Mesenchymal stem cell (in vitro differentiated cells and primary cell): Measurements from ENCODE around the gene SGSM2.
A peak's percentile ranks its signal among the peaks of the same experiment; 100 is the strongest.

ENCODE experiments used
- DNase-seq: peaks from one replicate; pipeline ENCODE4 v3.0.0-alpha.2; 2013
- H2AFZ ChIP-seq: one replicate; pipeline ENCODE4 v1.6.1; 2013; ENCODE audit warnings: low read depth, mild to moderate bottlenecking, control low read depth, inconsistent platforms, low read length, moderate library complexity
- H2AK5ac ChIP-seq: 2 replicates; pipeline ENCODE4 v1.6.1; 2013; ENCODE audit warnings: low read length, moderate library complexity, mild to moderate bottlenecking, inconsistent platforms; ENCODE audit not compliant: severe bottlenecking
- H2BK120ac ChIP-seq: one replicate; pipeline ENCODE4 v1.6.1; 2013; ENCODE audit warnings: low read depth, mild to moderate bottlenecking, inconsistent platforms, low read length, moderate library complexity
- H2BK12ac ChIP-seq, 2 experiments: one replicate each; pipeline ENCODE4 v1.6.1; 2013; ENCODE audit warnings: inconsistent platforms in 2 of 2, low read length in 2 of 2, mild to moderate bottlenecking in 2 of 2, moderate library complexity in 2 of 2, control low read depth in 1 of 2
- H2BK15ac ChIP-seq: one replicate; pipeline ENCODE4 v1.6.1; 2013; ENCODE audit warnings: mild to moderate bottlenecking, low read depth, inconsistent platforms; ENCODE audit not compliant: poor library complexity, severe bottlenecking
- H2BK5ac ChIP-seq: 2 replicates; pipeline ENCODE4 v1.6.1; 2013; ENCODE audit warnings: low read depth, mild to moderate bottlenecking, low read length, control low read depth, inconsistent platforms; ENCODE audit not compliant: poor library complexity, severe bottlenecking
- H3K14ac ChIP-seq, 2 experiments: one replicate each; pipeline ENCODE4 v1.6.1; 2013; ENCODE audit warnings: inconsistent platforms in 2 of 2, low read length in 2 of 2, control low read depth in 1 of 2, mild to moderate bottlenecking in 1 of 2, moderate library complexity in 1 of 2
- H3K18ac ChIP-seq, 2 experiments: one replicate each; pipeline ENCODE4 v1.6.1; 2013; ENCODE audit warnings: inconsistent platforms in 2 of 2, low read length in 2 of 2, control low read depth in 1 of 2, low read depth in 1 of 2, mild to moderate bottlenecking in 1 of 2
- H3K23ac ChIP-seq, 2 experiments: one replicate each; pipeline ENCODE4 v1.6.1; 2013; ENCODE audit warnings: inconsistent platforms in 2 of 2, low read length in 2 of 2, mild to moderate bottlenecking in 2 of 2, moderate library complexity in 2 of 2, control low read depth in 1 of 2
- H3K27ac ChIP-seq: 2 replicates; pipeline ENCODE4 v1.5.1; 2013; ENCODE audit warnings: mild to moderate bottlenecking, moderate library complexity, low read length, control low read depth, inconsistent platforms; ENCODE audit not compliant: poor library complexity, severe bottlenecking
- H3K27me3 ChIP-seq, 2 experiments: 2 replicates each; pipeline versions ENCODE4 v1.6.1 to v1.7.0; 2013; ENCODE audit warnings: low read length in 2 of 2, mild to moderate bottlenecking in 2 of 2, moderate library complexity in 2 of 2, control low read depth in 1 of 2, inconsistent platforms in 1 of 2; ENCODE audit not compliant: control insufficient read depth in 1 of 2, insufficient read depth in 1 of 2
- H3K36me3 ChIP-seq, 2 experiments: 2 replicates each; pipeline versions ENCODE4 v1.6.1 to v1.7.0; 2013; ENCODE audit warnings: low read length in 2 of 2, control low read depth in 1 of 2, inconsistent platforms in 1 of 2, low read depth in 1 of 2, mild to moderate bottlenecking in 1 of 2; ENCODE audit not compliant: insufficient read depth in 2 of 2, control insufficient read depth in 1 of 2
- H3K4ac ChIP-seq, 2 experiments: one replicate each; pipeline ENCODE4 v1.6.1; 2013; ENCODE audit warnings: inconsistent platforms in 2 of 2, low read length in 2 of 2, mild to moderate bottlenecking in 2 of 2, moderate library complexity in 2 of 2, control low read depth in 1 of 2, low read depth in 1 of 2
- H3K4me1 ChIP-seq: 2 replicates; pipeline ENCODE4 v1.6.1; 2013; ENCODE audit warnings: low read depth, low read length, control low read depth; ENCODE audit not compliant: control insufficient read depth, insufficient read depth
- H3K4me2 ChIP-seq: 2 replicates; pipeline ENCODE4 v1.6.1; 2013; ENCODE audit warnings: low read length, mild to moderate bottlenecking, inconsistent platforms; ENCODE audit not compliant: poor library complexity, severe bottlenecking
- H3K4me3 ChIP-seq, 2 experiments: 2 replicates each; pipeline versions ENCODE4 v1.5.1 to v1.7.0; 2013; ENCODE audit warnings: low read length in 2 of 2, mild to moderate bottlenecking in 2 of 2, control low read depth in 1 of 2, low read depth in 1 of 2; ENCODE audit not compliant: insufficient read depth in 1 of 2
- H3K79me1 ChIP-seq: replicated peaks from 2 replicates; pipeline ENCODE4 v1.6.1; 2013; ENCODE audit warnings: mild to moderate bottlenecking, control low read depth, low read length, inconsistent platforms; ENCODE audit not compliant: poor library complexity, severe bottlenecking
- H3K9ac ChIP-seq: 2 replicates; pipeline ENCODE4 v1.7.0; 2013; ENCODE audit warnings: mild to moderate bottlenecking, low read length, moderate library complexity
- H3K9me3 ChIP-seq: 2 replicates; pipeline ENCODE4 v1.7.0; 2013; ENCODE audit warnings: mild to moderate bottlenecking, low read length; ENCODE audit not compliant: control insufficient read depth
- H4K8ac ChIP-seq: one replicate; pipeline ENCODE4 v1.6.1; 2013; ENCODE audit warnings: inconsistent platforms, mild to moderate bottlenecking, low read length, moderate library complexity
- H4K91ac ChIP-seq: one replicate; pipeline ENCODE4 v1.6.1; 2013; ENCODE audit warnings: mild to moderate bottlenecking, low read length, inconsistent platforms
- WGBS: methylation state at CpG from one replicate; pipeline ENCODE4 v1.1.7; 2013; ENCODE audit warnings: mixed read lengths; 5-methylcytosine and 5-hydroxymethylcytosine counted together

The SGSM2 gene

GRCh38 chr17:2370211-2370589 lies 32.9 kb downstream of the SGSM2 start:
- H2BK5ac ChIP-seq = no peak overlapping the region
- no peak overlapping the region for H2BK12ac ChIP-seq
- no peak overlapping the region for H3K27ac ChIP-seq
- no peak overlapping the region for H2AK5ac ChIP-seq
- no peak overlapping the region for H3K9ac ChIP-seq
- DNase-seq = no peak
- no peaks in the 10 kb centered on the region for H3K9me3 ChIP-seq
- peaks cover 17% of the 10 kb centered on the region for H3K4me1 ChIP-seq
- H2BK120ac ChIP-seq = no peak overlapping the region
- H4K91ac ChIP-seq = no peak overlapping the region
- no peak overlapping the region for H3K4me2 ChIP-seq
- no peak overlapping the region for H3K14ac ChIP-seq
- no peak overlapping the region for H3K23ac ChIP-seq
- peak overlapping the region; percentile 6 for H2BK15ac ChIP-seq
- no peak overlapping the region for H3K18ac ChIP-seq
- no peaks in the 10 kb centered on the region for H3K79me1 ChIP-seq
- no peaks in the 10 kb centered on the region for H3K27me3 ChIP-seq
- H4K8ac ChIP-seq = no peak overlapping the region
- 87% methylated on average over 11 of the region's 11 CpGs for WGBS
- H3K4me3 ChIP-seq = no peak overlapping the region
- H3K36me3 ChIP-seq = peaks cover 45 to 92% of the 10 kb centered on the region in 2 experiments
- no peak overlapping the region for H2AFZ ChIP-seq
- H3K4ac ChIP-seq = no peak overlapping the region

DNA sequence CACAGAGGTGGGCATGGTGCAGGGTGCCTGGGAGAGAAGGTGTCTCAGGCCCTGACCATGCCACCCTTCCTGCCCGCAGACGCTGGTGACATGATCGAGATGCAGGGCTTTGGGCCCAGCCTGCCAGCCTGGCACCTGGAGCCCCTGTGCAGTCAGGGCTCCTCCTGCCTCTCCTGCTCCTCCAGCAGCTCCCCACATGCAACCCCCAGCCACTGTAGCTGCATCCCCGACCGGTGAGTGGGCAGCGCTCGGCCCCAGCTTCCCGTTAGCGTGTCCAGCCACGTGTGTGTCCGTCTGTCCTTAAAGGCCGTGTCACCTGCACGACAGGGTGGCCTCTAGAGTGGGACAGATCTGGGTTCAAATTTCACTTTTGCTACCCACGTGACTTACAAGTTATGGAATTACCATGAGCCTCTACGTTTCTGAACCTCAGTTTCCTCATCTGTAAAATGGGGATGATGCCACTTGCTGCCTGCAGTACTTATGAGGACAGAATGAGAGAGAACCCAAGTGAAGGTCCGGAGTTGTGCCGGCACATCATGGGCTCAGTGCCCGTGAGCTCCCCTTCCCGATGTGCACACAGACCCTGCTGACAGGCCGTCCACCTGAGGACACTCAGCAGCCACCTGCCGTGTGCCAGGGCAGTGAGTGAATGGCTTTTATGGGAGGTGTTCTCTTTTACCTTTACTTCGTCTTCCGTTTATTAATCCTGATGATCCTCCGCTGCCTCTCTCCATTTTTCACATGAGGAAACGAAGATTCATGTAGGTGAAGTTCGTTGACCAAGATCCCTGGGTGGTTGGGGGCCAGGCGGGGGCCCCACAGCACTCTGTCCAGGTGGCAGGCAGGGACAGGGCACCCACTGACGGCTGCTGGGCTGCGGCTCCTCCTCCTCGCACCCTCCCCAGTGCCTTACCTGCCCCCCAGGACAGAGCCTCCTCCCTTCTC lies 34.2 kb downstream of the SGSM2 start:
- H3K23ac ChIP-seq = no peak overlapping the region
- H4K91ac ChIP-seq = no peak overlapping the region
- no peak overlapping the region for H2AFZ ChIP-seq
- H3K9me3 ChIP-seq = no peaks in the 10 kb centered on the region
- DNase-seq = no peak
- H2AK5ac ChIP-seq = no peak overlapping the region
- no peak overlapping the region for H2BK120ac ChIP-seq
- no peak overlapping the region for H3K18ac ChIP-seq
- H4K8ac ChIP-seq = no peak overlapping the region
- 98% methylated on average over 27 of the region's 30 CpGs for WGBS
- no peak overlapping the region for H3K14ac ChIP-seq
- H2BK12ac ChIP-seq = no peak overlapping the region
- H3K9ac ChIP-seq = no peak overlapping the region
- H3K36me3 ChIP-seq = peaks cover 37 to 92% of the 10 kb centered on the region in 2 experiments
- no peak overlapping the region for H3K4me2 ChIP-seq
- no peaks in the 10 kb centered on the region for H3K27me3 ChIP-seq
- H2BK5ac ChIP-seq = no peak overlapping the region
- H3K4ac ChIP-seq = no peak overlapping the region
- H3K4me3 ChIP-seq = no peak overlapping the region
- H3K4me1 ChIP-seq = peaks cover 17% of the 10 kb centered on the region
- H3K79me1 ChIP-seq = no peaks in the 10 kb centered on the region
- no peak overlapping the region for H2BK15ac ChIP-seq
- H3K27ac ChIP-seq = no peak overlapping the region

- no peak overlapping the region for H2AFZ ChIP-seq
- H3K9me3 ChIP-seq = no peaks in the 10 kb centered on the region
- no peak overlapping the region for H2BK120ac ChIP-seq
- H3K14ac ChIP-seq = no peak overlapping the region
- H3K23ac ChIP-seq = no peak overlapping the region
- H4K91ac ChIP-seq = no peak overlapping the region
- WGBS = 94% methylated on average over 22 of the region's 26 CpGs
- H3K4me2 ChIP-seq = no peak overlapping the region
- H3K18ac ChIP-seq = no peak overlapping the region
- H3K36me3 ChIP-seq = peaks cover 37 to 92% of the 10 kb centered on the region in 2 experiments
- H2BK12ac ChIP-seq = no peak overlapping the region
- no peak overlapping the region for H3K9ac ChIP-seq
- no peak overlapping the region for H2AK5ac ChIP-seq
- H3K79me1 ChIP-seq = no peaks in the 10 kb centered on the region
- H3K4me3 ChIP-seq = no peak overlapping the region
- H3K27ac ChIP-seq = no peak overlapping the region
- H3K4me1 ChIP-seq = peaks cover 17% of the 10 kb centered on the region
- H4K8ac ChIP-seq = no peak overlapping the region
- H3K27me3 ChIP-seq = no peaks in the 10 kb centered on the region
- no peak for DNase-seq
- H3K4ac ChIP-seq = no peak overlapping the region
- H2BK5ac ChIP-seq = no peak overlapping the region
- H2BK15ac ChIP-seq = no peak overlapping the region
Observed at GRCh38 chr17:2372180-2372579, 34.9 kb downstream of the SGSM2 start.

DNA sequence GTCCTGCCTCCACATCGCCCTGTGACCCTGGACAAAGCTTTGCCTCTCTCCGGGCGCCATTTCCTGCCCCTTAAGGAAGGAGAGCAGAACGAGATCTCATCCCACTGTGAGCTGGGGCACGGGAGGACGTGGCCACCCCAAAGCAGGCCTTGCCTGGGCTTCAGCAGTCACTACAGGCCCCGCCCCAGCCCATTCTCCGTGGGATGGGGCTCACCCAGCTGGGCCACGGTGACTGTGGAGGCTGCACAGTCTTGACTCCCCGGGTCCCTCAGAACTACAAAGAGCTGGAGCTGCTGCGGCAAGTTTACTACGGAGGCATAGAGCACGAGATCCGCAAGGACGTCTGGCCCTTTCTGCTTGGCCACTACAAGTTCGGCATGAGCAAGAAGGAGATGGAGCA lies 35.4 kb downstream of the SGSM2 start:
- Histone ChIP-seq H3K36me3 (peaks cover 41 to 90% of the 10 kb centered on the region in 2 experiments), H4K91ac (no peak overlapping the region), H3K27me3 (no peaks in the 10 kb centered on the region), H2BK120ac (no peak overlapping the region), H3K4me2 (no peak overlapping the region), H3K9me3 (no peaks in the 10 kb centered on the region), H3K4me1 (peaks cover 17% of the 10 kb centered on the region), H2AFZ (no peak overlapping the region), H3K9ac (no peak overlapping the region), H3K27ac (no peak overlapping the region), H2BK5ac (no peak overlapping the region), H3K14ac (no peak overlapping the region), H3K23ac (no peak overlapping the region), H2BK12ac (no peak overlapping the region), H2AK5ac (no peak overlapping the region), H3K79me1 (no peaks in the 10 kb centered on the region), H4K8ac (no peak overlapping the region), H2BK15ac (no peak overlapping the region), H3K18ac (no peak overlapping the region), H3K4ac (no peak overlapping the region), H3K4me3 (no peak overlapping the region)
- WGBS = 94% methylated on average over 16 of the region's 16 CpGs
- no peak for DNase-seq
